Activated naive CD8-positive, alpha-beta T cell (primary cell): Measurements from ENCODE around the gene LUZP2.
"Not testable (repeated sequence)": the region's sequence is repeated elsewhere in the genome, so short reads cannot be mapped to it uniquely, and the experiment has no call there.

Source experiments
- H3K27ac Mint-ChIP-seq: one replicate; pipeline ENCODE4 v1.8.0; 2021; ENCODE audit warnings: mixed read lengths
- H3K27me3 Mint-ChIP-seq: one replicate; pipeline ENCODE4 v1.8.0; 2021; ENCODE audit warnings: mixed read lengths
- H3K36me3 Mint-ChIP-seq: one replicate; pipeline ENCODE4 v1.8.0; 2021; ENCODE audit warnings: mixed read lengths
- H3K4me1 Mint-ChIP-seq: one replicate; pipeline ENCODE4 v1.8.0; 2021; ENCODE audit warnings: low read depth, mixed read lengths
- H3K4me3 Mint-ChIP-seq: one replicate; pipeline ENCODE4 v1.8.0; 2021; ENCODE audit warnings: mild to moderate bottlenecking, mixed read lengths
- H3K9me3 Mint-ChIP-seq: one replicate; pipeline ENCODE4 v1.8.0; 2021; ENCODE audit warnings: low read depth, mixed read lengths

The LUZP2 gene

GRCh38 chr11:24886880-24887619, 390.2 kb downstream of the LUZP2 start:
- Mint-ChIP-seq H3K27ac (no peak overlapping the region), H3K27me3 (no peaks in the 10 kb centered on the region), H3K36me3 (no peaks in the 10 kb centered on the region), H3K9me3 (peaks cover 17% of the 10 kb centered on the region), H3K4me1 (no peaks in the 10 kb centered on the region), H3K4me3 (no peak overlapping the region)

DNA sequence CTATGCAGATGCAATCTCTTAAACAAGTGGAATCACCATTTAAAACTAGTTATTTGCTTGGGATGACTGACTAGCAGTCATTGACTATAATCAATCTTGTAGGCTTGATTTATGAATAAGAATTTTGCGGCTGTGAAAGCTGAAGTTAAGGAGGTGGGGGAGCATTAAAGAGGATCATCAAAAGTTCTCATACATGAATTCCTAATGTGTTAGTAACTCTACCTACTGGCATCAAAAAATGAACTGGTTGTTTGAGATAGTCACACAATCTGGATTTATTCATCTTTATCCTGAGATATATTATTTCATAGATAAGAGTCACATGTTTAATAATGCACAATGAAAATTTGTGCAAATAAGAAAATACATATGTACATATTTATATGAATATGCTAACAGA, 393.6 kb downstream of the LUZP2 start:
- peaks cover 16% of the 10 kb centered on the region for H3K9me3 Mint-ChIP-seq
- no peak overlapping the region for H3K4me3 Mint-ChIP-seq
- H3K4me1 Mint-ChIP-seq = no peaks in the 10 kb centered on the region
- no peak overlapping the region for H3K27ac Mint-ChIP-seq
- H3K36me3 Mint-ChIP-seq = no peaks in the 10 kb centered on the region
- H3K27me3 Mint-ChIP-seq = no peaks in the 10 kb centered on the region

DNA sequence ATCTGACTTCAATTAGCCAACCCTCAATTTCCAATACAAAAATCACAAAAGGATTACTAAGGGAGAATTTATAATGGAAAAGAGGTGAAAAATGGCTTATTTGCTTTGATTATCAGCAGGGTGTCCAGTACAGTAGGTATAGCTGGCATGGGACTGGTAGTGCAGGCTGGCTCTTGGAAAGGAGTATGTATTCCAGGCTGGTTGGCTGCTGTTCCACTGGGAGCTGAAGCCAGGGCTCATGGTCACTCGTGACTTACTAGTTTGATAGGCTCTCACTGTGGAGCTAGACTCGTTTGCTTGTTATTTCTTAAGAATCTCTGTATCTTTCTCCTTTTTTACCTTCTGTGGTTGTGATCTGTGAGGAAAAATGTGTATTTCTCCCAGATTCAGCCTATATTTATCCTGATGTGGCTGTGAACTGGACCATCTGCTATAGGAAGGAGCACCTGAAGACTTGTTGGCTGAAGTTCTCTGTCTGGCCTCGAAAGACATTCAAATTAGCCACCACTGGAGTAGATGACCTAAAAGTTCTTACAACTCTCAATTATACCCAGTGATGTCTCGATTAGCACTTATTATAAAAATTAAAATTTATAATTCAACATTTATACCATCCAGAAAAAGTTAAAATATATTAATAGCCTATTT, 395.1 kb downstream of the LUZP2 start:
- H3K9me3 Mint-ChIP-seq = peaks cover 13% of the 10 kb centered on the region
- not testable (repeated sequence) for H3K27me3 Mint-ChIP-seq, H3K4me1 Mint-ChIP-seq

DNA sequence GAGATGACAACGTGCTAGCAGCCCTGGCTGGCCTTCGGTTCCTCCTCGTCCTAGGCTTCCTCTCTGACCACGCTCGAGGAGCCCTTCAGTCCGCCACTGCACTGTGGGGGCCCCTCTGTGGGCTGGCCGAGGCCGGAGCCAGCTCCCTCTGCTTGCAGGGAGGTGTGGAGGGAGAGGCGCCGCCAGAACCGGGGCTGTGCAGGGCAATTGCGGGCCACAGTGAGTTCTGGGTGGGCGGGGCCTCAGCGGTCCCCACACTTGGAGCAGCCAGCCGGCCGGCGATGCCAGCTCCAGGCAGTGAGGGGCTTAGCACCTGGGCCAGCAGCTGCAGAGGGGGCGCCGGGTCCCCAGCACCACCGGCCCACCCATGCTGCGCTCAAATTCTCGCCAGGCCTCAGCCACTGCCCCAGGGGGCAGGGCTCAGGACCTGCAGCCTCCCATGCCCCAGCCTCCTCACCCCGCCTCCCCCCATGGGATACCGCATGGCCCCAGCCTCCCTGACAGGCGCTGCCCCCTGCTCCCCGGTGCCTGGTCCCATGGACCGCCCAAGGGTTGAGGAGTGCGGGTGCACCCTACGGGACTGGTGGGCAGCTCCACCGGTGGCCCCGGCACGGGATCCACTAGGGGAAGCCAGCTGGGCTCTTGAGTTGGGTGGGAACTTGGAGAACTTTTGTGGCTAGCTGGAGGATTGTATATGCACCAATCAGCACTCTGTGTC, 399.4 kb downstream of the LUZP2 start:
- Mint-ChIP-seq H3K27me3 (no peaks in the 10 kb centered on the region), H3K4me1 (no peaks in the 10 kb centered on the region), H3K4me3 (no peak overlapping the region), H3K9me3 (peaks cover 4% of the 10 kb centered on the region), H3K36me3 (no peaks in the 10 kb centered on the region), H3K27ac (no peak overlapping the region)

More for the DNA sequence above, 395.1 kb downstream of the LUZP2 start:
- not testable (repeated sequence) for H3K4me3 Mint-ChIP-seq, H3K27ac Mint-ChIP-seq, H3K36me3 Mint-ChIP-seq

GRCh38 chr11:24900514-24900913, 403.7 kb downstream of the LUZP2 start:
- Mint-ChIP-seq H3K27me3 (no peaks in the 10 kb centered on the region), H3K4me1 (no peaks in the 10 kb centered on the region), H3K27ac (no peak overlapping the region), H3K36me3 (no peaks in the 10 kb centered on the region), H3K9me3 (no peaks in the 10 kb centered on the region), H3K4me3 (no peak overlapping the region)

- no peaks in the 10 kb centered on the region for H3K36me3 Mint-ChIP-seq
- H3K27me3 Mint-ChIP-seq = no peaks in the 10 kb centered on the region
- H3K27ac Mint-ChIP-seq = no peak overlapping the region
- H3K4me1 Mint-ChIP-seq = no peaks in the 10 kb centered on the region
- no peak overlapping the region for H3K4me3 Mint-ChIP-seq
- no peaks in the 10 kb centered on the region for H3K9me3 Mint-ChIP-seq
Observed at GRCh38 chr11:24900960-24901549, 404.2 kb downstream of the LUZP2 start.

DNA sequence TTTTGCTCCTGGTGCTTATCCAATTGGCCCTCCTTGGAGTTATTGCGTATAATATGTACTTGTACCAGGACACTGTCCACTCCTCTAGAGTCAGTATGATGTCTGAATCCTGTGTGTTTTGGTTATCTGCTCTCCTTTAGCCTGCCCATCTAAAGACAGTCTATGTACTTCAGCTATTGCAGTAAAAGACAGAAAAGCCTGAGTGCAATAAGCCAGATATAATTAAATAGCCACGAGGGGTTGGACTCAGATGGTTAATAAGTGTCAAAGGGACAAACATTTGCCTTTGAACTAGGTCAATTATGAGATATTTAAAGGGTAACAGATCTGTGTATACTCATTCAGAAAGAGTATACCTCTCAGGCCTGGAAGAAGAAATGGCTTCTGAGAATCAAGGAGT, 406.7 kb downstream of the LUZP2 start:
- Mint-ChIP-seq H3K4me3 (no peak overlapping the region), H3K9me3 (no peaks in the 10 kb centered on the region), H3K27ac (no peak overlapping the region), H3K36me3 (no peaks in the 10 kb centered on the region), H3K4me1 (no peaks in the 10 kb centered on the region), H3K27me3 (no peaks in the 10 kb centered on the region)

- Mint-ChIP-seq H3K27ac (no peak overlapping the region), H3K9me3 (peaks cover 5% of the 10 kb centered on the region), H3K27me3 (no peaks in the 10 kb centered on the region), H3K4me1 (no peaks in the 10 kb centered on the region), H3K36me3 (peaks cover 2% of the 10 kb centered on the region), H3K4me3 (no peak overlapping the region)
Observed at GRCh38 chr11:24925091-24925490, 428.2 kb downstream of the LUZP2 start.

DNA sequence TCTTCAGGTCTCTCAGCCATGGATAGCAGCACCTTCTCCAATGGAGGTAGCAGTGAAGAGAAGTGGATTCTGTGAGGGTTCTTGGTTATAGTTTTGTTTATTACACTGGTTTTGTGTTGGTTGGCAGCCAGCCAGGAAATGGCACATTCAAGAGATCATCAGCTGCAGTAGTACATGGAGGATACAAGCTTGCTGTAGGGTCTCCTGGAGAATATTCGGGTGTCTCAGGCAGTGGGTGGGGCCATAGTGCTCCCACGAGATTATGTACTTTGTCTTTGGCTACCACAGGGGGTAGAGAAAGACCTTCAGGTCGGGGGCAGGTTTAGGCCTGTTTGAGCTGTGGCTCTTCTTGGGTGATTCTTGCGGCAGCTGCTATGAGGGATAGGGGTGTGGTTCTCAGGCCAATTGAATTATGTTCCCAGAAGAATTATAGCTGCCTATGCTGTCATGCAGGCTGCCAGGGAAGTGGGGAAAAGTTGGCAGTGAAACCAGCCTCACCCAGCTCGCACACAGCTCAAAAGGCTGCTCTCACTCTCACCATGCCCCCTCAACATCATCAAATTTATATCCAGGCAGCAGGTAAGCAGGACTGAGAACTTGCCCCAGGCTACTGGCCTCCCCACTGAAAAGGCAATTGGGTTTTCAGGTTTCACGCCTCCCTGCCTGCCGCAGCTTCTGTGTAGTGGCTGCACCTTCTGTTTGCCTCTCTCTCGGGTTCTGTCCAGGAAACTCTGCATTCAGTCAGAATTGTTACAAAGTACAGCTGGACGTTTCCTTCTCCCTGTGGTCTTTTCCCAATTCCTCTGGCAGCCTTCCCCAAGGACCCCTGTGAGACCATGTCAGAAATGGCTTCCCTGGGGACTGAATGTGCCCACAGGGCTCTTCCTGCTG, 435.5 kb downstream of the LUZP2 start:
- Mint-ChIP-seq H3K27me3 (no peaks in the 10 kb centered on the region), H3K4me3 (no peak overlapping the region), H3K27ac (no peak overlapping the region), H3K36me3 (no peaks in the 10 kb centered on the region), H3K4me1 (no peaks in the 10 kb centered on the region), H3K9me3 (peaks cover 3% of the 10 kb centered on the region)

- peaks cover 3% of the 10 kb centered on the region for H3K9me3 Mint-ChIP-seq
- H3K4me3 Mint-ChIP-seq = no peak overlapping the region
- H3K36me3 Mint-ChIP-seq = no peaks in the 10 kb centered on the region
- H3K4me1 Mint-ChIP-seq = no peaks in the 10 kb centered on the region
- no peaks in the 10 kb centered on the region for H3K27me3 Mint-ChIP-seq
- H3K27ac Mint-ChIP-seq = no peak overlapping the region
Observed at GRCh38 chr11:24934733-24935439, 438.0 kb downstream of the LUZP2 start.

DNA sequence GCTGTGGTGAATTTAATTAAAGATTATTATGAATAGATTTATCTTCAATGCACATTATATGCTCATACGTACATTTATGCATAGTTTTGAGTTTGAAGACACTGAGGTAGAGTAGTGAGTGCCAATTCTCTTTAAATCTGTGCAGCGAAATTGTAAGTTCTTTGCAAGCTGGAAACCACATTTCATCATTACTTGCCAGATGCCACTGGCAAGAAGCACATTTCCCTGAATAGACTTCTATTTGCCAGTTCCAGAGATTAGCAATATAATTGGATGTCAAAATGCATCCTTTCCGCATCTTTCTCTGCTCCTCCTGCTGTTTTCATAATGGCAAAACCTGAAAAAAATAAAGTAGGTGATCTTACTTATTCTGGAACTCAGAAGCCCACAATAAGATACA, 448.0 kb downstream of the LUZP2 start:
- Mint-ChIP-seq H3K36me3 (no peaks in the 10 kb centered on the region), H3K27ac (no peak overlapping the region), H3K4me1 (no peaks in the 10 kb centered on the region), H3K4me3 (no peak overlapping the region), H3K9me3 (peaks cover 21% of the 10 kb centered on the region), H3K27me3 (no peaks in the 10 kb centered on the region)

GRCh38 chr11:24949406-24949805, 452.6 kb downstream of the LUZP2 start:
- Mint-ChIP-seq H3K9me3 (peaks cover 10% of the 10 kb centered on the region), H3K4me3 (no peak overlapping the region), H3K4me1 (no peaks in the 10 kb centered on the region), H3K27ac (no peak overlapping the region), H3K36me3 (no peaks in the 10 kb centered on the region), H3K27me3 (no peaks in the 10 kb centered on the region)

DNA sequence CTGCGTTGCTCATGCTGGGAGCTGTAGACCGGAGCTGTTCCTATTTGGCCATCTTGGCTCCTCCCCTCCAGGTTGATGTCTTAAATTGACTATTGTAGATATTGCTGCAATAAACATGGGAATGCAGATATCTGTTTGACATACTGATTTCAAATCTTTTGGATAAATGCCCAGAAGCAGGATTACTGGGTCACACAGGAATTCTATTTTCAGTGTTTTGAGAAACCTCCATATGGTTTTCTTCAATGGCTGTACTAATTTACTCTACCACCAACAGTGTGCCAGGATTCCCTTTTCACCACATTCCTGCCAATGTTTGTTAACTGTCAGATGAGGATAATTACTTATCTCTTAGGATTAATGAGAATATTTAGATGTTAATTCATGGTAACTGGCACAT, 467.0 kb downstream of the LUZP2 start:
- Mint-ChIP-seq H3K27me3 (no peaks in the 10 kb centered on the region), H3K4me1 (no peaks in the 10 kb centered on the region), H3K9me3 (peaks cover 8% of the 10 kb centered on the region), H3K36me3 (no peaks in the 10 kb centered on the region), H3K4me3 (no peak overlapping the region), H3K27ac (no peak overlapping the region)

DNA sequence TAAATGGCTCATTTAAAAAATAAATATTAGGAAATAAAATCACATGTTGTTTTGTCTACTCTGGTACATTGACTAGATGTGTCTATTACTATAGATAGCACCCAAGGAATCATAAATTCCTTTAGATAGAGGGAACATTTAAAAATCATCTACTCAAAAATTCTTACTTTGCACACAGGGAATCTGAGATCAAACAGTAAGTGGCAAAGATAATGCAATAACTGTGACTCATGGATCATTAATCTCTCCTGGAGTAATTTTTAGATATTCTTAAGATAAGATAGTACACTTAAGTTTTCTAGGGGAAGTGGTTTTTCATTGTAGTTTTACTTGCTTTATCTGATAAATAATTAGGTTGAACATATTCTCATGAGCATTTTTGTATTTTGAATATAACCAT, 468.9 kb downstream of the LUZP2 start:
- Mint-ChIP-seq H3K36me3 (no peaks in the 10 kb centered on the region), H3K4me1 (no peaks in the 10 kb centered on the region), H3K27me3 (no peaks in the 10 kb centered on the region), H3K4me3 (no peak overlapping the region), H3K9me3 (peaks cover 11% of the 10 kb centered on the region), H3K27ac (no peak overlapping the region)
